Stomach (tissue), 9 donors: ENCODE results near the gene PARP1. TPM values are rescaled to one million over a fixed set of nuclear protein-coding genes. Genes with fewer than 3 reads are reported as not detected.

Experiments used
- DNase-seq, 2 donors: peaks; one replicate each; pipeline versions ENCODE4 v3.0.0 to v3.0.0-alpha.2; 2013 to 2019
- H3K27ac ChIP-seq, 5 donors: fragments of 200-600 bp in 4 of 5; sonication (generic) in 4 of 5; one replicate each; pipeline ENCODE4 v1.5.1; 2013 to 2019; ENCODE audit warnings: mild to moderate bottlenecking in 1 of 5, moderate library complexity in 1 of 5
- H3K27me3 ChIP-seq, 3 donors: fragments of 200-600 bp; sonication (generic); one replicate each; pipeline ENCODE4 v1.5.1; 2017 to 2019; ENCODE audit warnings: mixed run types in 1 of 3
- H3K36me3 ChIP-seq, 4 donors: fragments of 200-600 bp; sonication (generic); 1 replicate in 3 of 4; 2 replicates in 1 of 4; pipeline ENCODE4 v1.5.1; 2016 to 2019
- H3K4me1 ChIP-seq, 4 donors: fragments of 200-600 bp; sonication (generic); one replicate each; pipeline ENCODE4 v1.5.1; 2016 to 2019
- H3K4me3 ChIP-seq, 4 donors: fragments of 200-600 bp; sonication (generic) in 3 of 4; one replicate each; pipeline ENCODE4 v1.5.1; 2016 to 2019; ENCODE audit warnings: mild to moderate bottlenecking in 1 of 4
- H3K9me3 ChIP-seq, 4 donors: fragments of 200-600 bp; sonication (generic); one replicate each; pipeline ENCODE4 v1.5.1; 2016 to 2019
- CTCF ChIP-seq, 7 experiments: fragments of 450-650 bp in 4 of 7; fragments of 200-600 bp in 3 of 7; sonication (generic) in 3 of 7; IDR thresholded peaks; one replicate each; pipeline ENCODE4 v1.5.1; 2016 to 2019; ENCODE audit warnings: antibody characterized with exemption in 7 of 7, control low read depth in 2 of 7, mild to moderate bottlenecking in 1 of 7
- EP300 ChIP-seq: sonication (generic); formaldehyde crosslinking; IDR thresholded peaks from one replicate; pipeline ENCODE4 v1.6.1; 2017; ENCODE audit warnings: antibody characterized with exemption
- POLR2A ChIP-seq, 4 donors: fragments of 450-650 bp; IDR thresholded peaks; one replicate each; pipeline ENCODE4 v1.6.1; 2016; ENCODE audit warnings: antibody characterized with exemption in 4 of 4, control low read depth in 2 of 4, mild to moderate bottlenecking in 1 of 4, moderate library complexity in 1 of 4
- POLR2AphosphoS5 ChIP-seq, 3 donors: sonication (generic); formaldehyde crosslinking; IDR thresholded peaks; one replicate each; pipeline ENCODE4 v1.6.1; 2016; ENCODE audit warnings: antibody characterized with exemption in 3 of 3
- WGBS, 5 donors: extraction: QIAGEN DNeasy Blood & Tissue Kit in 3 of 5; methylation state at CpG; one replicate each; pipeline versions ENCODE4 v1.1.5 to v1.1.7; 2013 to 2018; 5-methylcytosine and 5-hydroxymethylcytosine counted together
- intact Hi-C: fragments of 100-400 bp; cut with DNase I; formaldehyde crosslinking; loops from one replicate; pipeline ENCODE4 v1.15.1; 2023; ENCODE audit warnings: low total_unique reads
- polyA plus RNA-seq, 3 donors: library from polyadenylated mRNA; stranded (reverse); fragments of 200-250 nt; gene quantifications; one replicate each; pipeline ENCODE4 v1.2.3, GENCODE V29; 2013
- total RNA-seq, 5 donors: library from RNA; depleted of rRNA; stranded (reverse); fragments of >200 nt; gene quantifications; one replicate each; pipeline versions ENCODE4 v1.1.0 to v1.2.3, GENCODE V29; 2014 to 2016
- donor health status: healthy with polysubstance abuse.
- donor health status: Bipolar disorder and iron deficiency.
- donor health status: healthy.

The PARP1 gene
- total and polyA plus RNA-seq, 8 donors: 17.4 to 103 (median 29.1) TPM

DNA sequence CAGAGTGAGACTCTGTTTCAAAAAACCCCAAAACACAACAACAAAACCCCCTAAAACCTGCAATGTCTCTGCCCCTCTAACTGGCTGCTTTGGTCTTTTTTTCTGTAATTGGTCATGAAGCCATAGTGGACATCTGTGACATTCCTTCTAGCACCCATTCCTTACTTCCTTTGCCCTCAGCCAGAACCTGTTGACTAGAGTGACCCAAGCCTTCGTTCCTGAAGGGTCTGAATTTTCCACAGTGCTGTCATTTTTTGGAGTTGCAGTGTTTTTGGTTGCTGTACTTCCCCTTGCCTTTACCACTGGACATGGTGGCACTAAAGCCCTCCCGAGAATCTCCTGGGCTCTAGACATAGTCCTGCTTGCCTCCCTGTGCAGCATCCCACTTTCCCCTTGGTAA is 50.5 kb downstream of the PARP1 start:
- H3K27me3 ChIP-seq: no peaks in the 10 kb centered on the region
- intact Hi-C loops: no loop called here
- no peak overlapping the region for H3K4me3 ChIP-seq
- TF ChIP-seq EP300 (no peak), POLR2A (IDR thresholded peaks at IDR 0.05) (no peak), POLR2AphosphoS5 (IDR thresholded peaks at IDR 0.05) (no peak), CTCF (IDR thresholded peaks at IDR 0.05) (no peak)
- WGBS, 5 donors: 90 to 100% (median 98%) methylated on average over 2 of the region's 2 CpGs
- H3K9me3 ChIP-seq: no peaks in the 10 kb centered on the region
- no peak for DNase-seq
- no peak overlapping the region for H3K27ac ChIP-seq
- H3K36me3 ChIP-seq: peaks cover 20 to 66% (median 63%) of the 10 kb centered on the region in 4 donors
- H3K4me1 ChIP-seq: peaks cover 0 to 15% (median 4%) of the 10 kb centered on the region in 4 donors

- H3K27ac ChIP-seq: peak overlapping the region in 3 of 5 donors; percentile 17 to 46 (median 38)
- no peak overlapping the region for H3K4me3 ChIP-seq
- 78 to 91% (median 86%) methylated on average over 3 to 6 of the region's 6 CpGs for WGBS, 5 donors
- intact Hi-C loops: no loop called here
- peaks cover 5 to 51% (median 48%) of the 10 kb centered on the region in 4 donors for H3K36me3 ChIP-seq
- TF ChIP-seq CTCF (IDR thresholded peaks at IDR 0.05): no peak
- no peak for TF ChIP-seq POLR2A (IDR thresholded peaks at IDR 0.05)
- TF ChIP-seq EP300: no peak
- TF ChIP-seq POLR2AphosphoS5 (IDR thresholded peaks at IDR 0.05): no peak
- DNase-seq: peak in 1 of 2 donors; percentile 70
- H3K9me3 ChIP-seq: no peaks in the 10 kb centered on the region
- H3K4me1 ChIP-seq: peaks cover 0 to 15% (median 6%) of the 10 kb centered on the region in 4 donors
- no peaks in the 10 kb centered on the region for H3K27me3 ChIP-seq
Measured at GRCh38 chr1:226355669-226356551, 52.0 kb downstream of the PARP1 start.

DNA sequence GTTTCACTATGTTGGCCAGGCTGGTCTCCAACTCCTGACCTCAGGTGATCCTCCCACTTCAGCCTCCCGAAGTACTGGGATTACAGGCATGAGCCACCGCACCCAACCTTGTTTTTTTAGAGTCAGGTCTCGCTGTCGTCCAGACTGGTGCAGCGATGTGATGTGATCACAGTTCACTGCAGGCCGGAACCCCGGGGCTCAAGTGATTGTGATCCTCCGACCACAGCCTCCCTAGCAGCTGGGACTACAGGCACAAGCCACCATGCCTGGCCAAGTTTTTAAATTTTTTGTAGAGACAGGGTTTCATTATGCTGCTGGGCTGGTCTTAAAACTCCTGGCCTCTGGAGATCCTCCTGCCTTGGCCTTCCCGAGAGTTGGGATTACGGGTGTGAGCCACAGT is 52.9 kb downstream of the PARP1 start:
- peak overlapping the region in 2 of 5 donors; percentile 38 to 46 for H3K27ac ChIP-seq
- WGBS, 5 donors: 93 to 98% (median 97%) methylated on average over 9 to 10 of the region's 10 CpGs

More for the DNA sequence above, 52.9 kb downstream of the PARP1 start:
- intact Hi-C loops: no loop called here
- Histone ChIP-seq H3K9me3 (no peaks in the 10 kb centered on the region), H3K4me3 (no peak overlapping the region), H3K4me1 (peaks cover 7 to 22% (median 15%) of the 10 kb centered on the region in 4 donors), H3K36me3 (peaks cover 5 to 42% (median 39%) of the 10 kb centered on the region in 4 donors), H3K27me3 (no peaks in the 10 kb centered on the region)
- TF ChIP-seq POLR2A (IDR thresholded peaks at IDR 0.05) (no peak), EP300 (no peak), CTCF (IDR thresholded peaks at IDR 0.05) (no peak), POLR2AphosphoS5 (IDR thresholded peaks at IDR 0.05) (no peak)
- no peak for DNase-seq
